HEK293 (cell line): ENCODE results near the gene PCLAF.

Experiments
- CTCF ChIA-PET: fragments of 350-600 bp; formaldehyde crosslinking; extraction: SDS; loops from one replicate; lab custom pipeline; 2021; ENCODE audit warnings: antibody characterized with exemption; lab: Yijun Ruan, JAX
- POLR2A ChIA-PET: fragments of 300-600 bp; formaldehyde crosslinking; extraction: SDS; loops from one replicate; lab custom pipeline; 2020; ENCODE audit warnings: antibody characterized with exemption, inconsistent platforms; lab: Yijun Ruan, JAX
- H3K27ac ChIP-seq: fragments of 200-500 bp; sonication (Bioruptor generic); 2 replicates; pipeline ENCODE4 v1.5.1; 2014; ENCODE audit warnings: low read depth, low read length, control low read depth, inconsistent platforms; ENCODE audit errors: extremely low read depth
- H3K36me3 ChIP-seq, 2 experiments: fragments of 200-500 bp in 1 of 2; sonication (Bioruptor generic) in 1 of 2; 1 replicate in 1 of 2; 2 replicates in 1 of 2; pipeline ENCODE4 v1.5.1; 2014 to 2017; ENCODE audit warnings: inconsistent platforms in 2 of 2, low read length in 2 of 2; ENCODE audit not compliant: control insufficient read depth in 2 of 2, insufficient read depth in 1 of 2
- H3K4me1 ChIP-seq: fragments of 200-500 bp; sonication (Bioruptor generic); 2 replicates; pipeline ENCODE4 v1.5.1; 2014; ENCODE audit warnings: mild to moderate bottlenecking, low read length, inconsistent platforms; ENCODE audit not compliant: control insufficient read depth, insufficient read depth
- H3K4me3 ChIP-seq: 2 replicates; pipeline ENCODE4 v1.5.1; 2011; ENCODE audit warnings: low read depth, mild to moderate bottlenecking, control low read depth, low read length, moderate library complexity
- H3K9me3 ChIP-seq: fragments of 200-500 bp; sonication (Bioruptor generic); 2 replicates; pipeline ENCODE4 v1.5.1; 2014; ENCODE audit warnings: low read depth, low read length, inconsistent platforms; ENCODE audit not compliant: control insufficient read depth, insufficient read depth
- ATF2 ChIP-seq: fragments of 450-650 bp; formaldehyde crosslinking; IDR thresholded peaks from 2 replicates; pipeline ENCODE4 v1.5.1; 2016; ENCODE audit warnings: missing biosample characterization, missing genetic modification characterization, low read depth
- HOXA7 ChIP-seq: sonication (generic); formaldehyde crosslinking; IDR thresholded peaks from 2 replicates; pipeline ENCODE4 v1.8.1; 2022; ENCODE audit warnings: missing genetic modification reagents, borderline replicate concordance
- KLF1 ChIP-seq: fragments of 450-650 bp; formaldehyde crosslinking; IDR thresholded peaks from 2 replicates; pipeline ENCODE4 v1.5.1; 2016; ENCODE audit warnings: missing biosample characterization, missing genetic modification characterization
- KLF10 ChIP-seq: fragments of 450-650 bp; IDR thresholded peaks from 2 replicates; pipeline ENCODE4 v1.5.1; 2018; ENCODE audit warnings: missing biosample characterization, mild to moderate bottlenecking, missing genetic modification characterization
- PATZ1 ChIP-seq: fragments of 450-650 bp; formaldehyde crosslinking; IDR thresholded peaks from 2 replicates; pipeline ENCODE4 v1.5.1; 2016; ENCODE audit warnings: missing biosample characterization, missing genetic modification characterization
- REST ChIP-seq: fragments of 450-650 bp; formaldehyde crosslinking; IDR thresholded peaks from 2 replicates; pipeline ENCODE4 v1.5.1; 2016; ENCODE audit warnings: missing biosample characterization, missing genetic modification characterization
- SALL2 ChIP-seq: fragments of 450-650 bp; formaldehyde crosslinking; IDR thresholded peaks from 2 replicates; pipeline ENCODE4 v1.5.0; 2017; ENCODE audit warnings: missing biosample characterization, mild to moderate bottlenecking, missing genetic modification characterization, borderline replicate concordance
- SP3 ChIP-seq: fragments of 450-650 bp; formaldehyde crosslinking; IDR thresholded peaks from 2 replicates; pipeline ENCODE4 v1.5.1; 2016; ENCODE audit warnings: missing biosample characterization, missing genetic modification characterization
- YY2 ChIP-seq: fragments of 450-650 bp; formaldehyde crosslinking; IDR thresholded peaks from 2 replicates; pipeline ENCODE4 v1.5.1; 2016; ENCODE audit warnings: missing biosample characterization, missing genetic modification characterization
- ZBTB8A ChIP-seq: fragments of 450-650 bp; formaldehyde crosslinking; IDR thresholded peaks from 2 replicates; pipeline ENCODE4 v1.5.1; 2016; ENCODE audit warnings: missing biosample characterization, missing genetic modification characterization
- ZIC2 ChIP-seq: fragments of 450-650 bp; formaldehyde crosslinking; IDR thresholded peaks from 2 replicates; pipeline ENCODE4 v1.5.1; 2016; ENCODE audit warnings: missing biosample characterization, missing genetic modification characterization
- ZNF221 ChIP-seq: fragments of 450-650 bp; formaldehyde crosslinking; IDR thresholded peaks from 2 replicates; pipeline ENCODE4 v1.5.1; 2017; ENCODE audit warnings: missing biosample characterization, missing genetic modification characterization, borderline replicate concordance
- ZNF223 ChIP-seq: fragments of 450-650 bp; formaldehyde crosslinking; IDR thresholded peaks from 2 replicates; pipeline ENCODE4 v1.5.1; 2016; ENCODE audit warnings: missing biosample characterization, missing genetic modification characterization
- ZNF280D ChIP-seq: fragments of 450-650 bp; formaldehyde crosslinking; IDR thresholded peaks from 2 replicates; pipeline ENCODE4 v1.5.1; 2016; ENCODE audit warnings: missing biosample characterization, missing genetic modification characterization
- ZNF335 ChIP-seq: fragments of 450-650 bp; formaldehyde crosslinking; conservative IDR thresholded peaks from 2 replicates; pipeline ENCODE4 v1.5.1; 2016; ENCODE audit warnings: missing biosample characterization, missing genetic modification characterization
- ZNF37A ChIP-seq: fragments of 450-650 bp; IDR thresholded peaks from 2 replicates; pipeline ENCODE4 v1.5.1; 2018; ENCODE audit warnings: missing biosample characterization, missing genetic modification characterization
- ZNF585B ChIP-seq: fragments of 450-650 bp; formaldehyde crosslinking; IDR thresholded peaks from 2 replicates; pipeline ENCODE4 v1.5.1; 2016; ENCODE audit warnings: missing biosample characterization, missing genetic modification characterization
- ZNF76 ChIP-seq: fragments of 450-650 bp; formaldehyde crosslinking; IDR thresholded peaks from 2 replicates; pipeline ENCODE4; 2016; ENCODE audit warnings: low read depth, missing biosample characterization, missing genetic modification characterization, borderline replicate concordance
- ZNF777 ChIP-seq: fragments of 450-650 bp; formaldehyde crosslinking; IDR thresholded peaks from 2 replicates; pipeline ENCODE4 v1.5.1; 2017; ENCODE audit warnings: missing biosample characterization, missing genetic modification characterization, borderline replicate concordance
- TF ChIP-seq, protein P1 (sequence below): fragments of 450-650 bp; formaldehyde crosslinking; IDR thresholded peaks from 2 replicates; pipeline ENCODE4 v1.5.1; 2016; ENCODE audit warnings: missing biosample characterization, missing genetic modification characterization
- TF ChIP-seq, protein P2 (sequence below): fragments of 450-650 bp; formaldehyde crosslinking; IDR thresholded peaks from 2 replicates; pipeline ENCODE4 v1.5.1; 2017; ENCODE audit warnings: missing biosample characterization, missing genetic modification characterization

PCLAF gene

DNA sequence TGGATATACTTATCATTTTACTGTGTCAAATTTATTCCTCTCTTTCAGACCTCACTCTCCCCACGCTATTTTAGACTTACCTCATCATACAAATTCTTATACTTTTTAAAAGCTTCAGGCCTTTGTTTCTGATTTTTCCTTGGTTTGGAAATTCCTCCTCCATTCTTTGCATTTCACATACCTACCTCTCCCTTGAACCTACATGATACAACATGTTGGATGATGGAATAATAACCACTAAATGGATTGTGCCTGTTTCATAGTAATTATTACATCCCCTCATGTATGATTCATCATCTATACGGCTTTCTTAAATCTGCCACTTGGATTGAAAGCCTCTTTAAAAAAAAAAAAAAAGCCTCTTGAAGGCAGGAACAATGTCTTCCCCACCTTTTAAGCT is 31.0 kb upstream of the PCLAF start (continued):
- no peak for TF ChIP-seq KLF10 (tag by site-specific recombination)
- no peak for TF ChIP-seq ZNF223 (tag by site-specific recombination)
- TF ChIP-seq, protein P1, sequence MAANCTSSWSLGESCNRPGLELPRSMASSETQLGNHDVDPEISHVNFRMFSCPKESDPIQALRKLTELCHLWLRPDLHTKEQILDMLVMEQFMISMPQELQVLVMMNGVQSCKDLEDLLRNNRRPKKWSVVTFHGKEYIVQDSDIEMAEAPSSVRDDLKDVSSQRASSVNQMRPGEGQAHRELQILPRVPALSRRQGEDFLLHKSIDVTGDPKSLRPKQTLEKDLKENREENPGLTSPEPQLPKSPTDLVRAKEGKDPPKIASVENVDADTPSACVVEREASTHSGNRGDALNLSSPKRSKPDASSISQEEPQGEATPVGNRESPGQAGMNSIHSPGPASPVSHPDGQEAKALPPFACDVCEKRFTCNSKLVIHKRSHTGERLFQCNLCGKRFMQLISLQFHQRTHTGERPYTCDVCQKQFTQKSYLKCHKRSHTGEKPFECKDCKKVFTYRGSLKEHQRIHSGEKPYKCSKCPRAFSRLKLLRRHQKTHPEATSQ (tag by site-specific recombination), result no peak
- TF ChIP-seq ZNF335, result no peak
- TF ChIP-seq ZNF777 (tag by site-specific recombination), result no peak

DNA sequence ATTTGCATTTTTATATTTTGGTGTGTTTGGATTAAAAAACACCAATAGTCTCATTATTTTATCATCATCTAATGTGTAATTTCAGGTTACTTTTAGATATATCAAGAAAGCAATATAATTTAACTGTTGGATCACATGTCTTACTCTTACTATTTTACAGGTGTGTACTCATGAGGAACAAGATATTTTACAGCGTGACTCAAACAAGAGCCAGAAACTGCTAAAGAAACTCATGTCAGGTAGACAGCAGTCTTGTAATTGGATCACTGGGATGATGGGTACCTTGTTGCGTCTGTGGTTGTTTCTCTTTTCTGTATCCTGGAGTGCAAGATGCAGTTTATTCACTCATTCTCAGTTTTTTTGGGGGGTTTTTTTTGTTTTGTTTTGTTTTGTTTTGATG is 19.3 kb upstream of the PCLAF start:
- H3K36me3 ChIP-seq, result peaks cover 22 to 49% of the 10 kb centered on the region in 2 experiments
- TF ChIP-seq ZNF223 (tag by site-specific recombination), result no peak
- no peak for TF ChIP-seq SP3 (tag by site-specific recombination)
- no peak for TF ChIP-seq PATZ1 (tag by site-specific recombination)
- TF ChIP-seq ATF2 (tag by site-specific recombination), result no peak
- TF ChIP-seq, all 188 proteins: peak for 0
- no peaks in the 10 kb centered on the region for H3K9me3 ChIP-seq
- no peak overlapping the region for H3K27ac ChIP-seq
- no peaks in the 10 kb centered on the region for H3K4me1 ChIP-seq
- H3K4me3 ChIP-seq, result no peak overlapping the region
- POLR2A ChIA-PET, result no interaction called here
- CTCF ChIA-PET, result no interaction called here

GRCh38 chr15:64398575-64398974 is 17.3 kb upstream of the PCLAF start:
- Histone ChIP-seq H3K4me3 (no peak overlapping the region), H3K36me3 (peaks cover 24 to 58% of the 10 kb centered on the region in 2 experiments), H3K27ac (no peak overlapping the region), H3K9me3 (no peaks in the 10 kb centered on the region), H3K4me1 (no peaks in the 10 kb centered on the region)
- ChIA-PET CTCF (no interaction called here), POLR2A (no interaction called here)
- TF ChIP-seq ZBTB8A (no peak), ZNF76 (tag by site-specific recombination) (no peak), ZIC2 (no peak), ZNF280D (tag by site-specific recombination) (no peak), SALL2 (no peak), ZNF221 (tag by site-specific recombination) (no peak), KLF1 (tag by site-specific recombination) (no peak), ZNF585B (tag by site-specific recombination) (no peak), ZNF37A (no peak), YY2 (tag by site-specific recombination) (no peak), HOXA7 (CRISPR knock-in tag) (no peak), REST (tag by site-specific recombination) (no peak)
- TF ChIP-seq, protein P2, sequence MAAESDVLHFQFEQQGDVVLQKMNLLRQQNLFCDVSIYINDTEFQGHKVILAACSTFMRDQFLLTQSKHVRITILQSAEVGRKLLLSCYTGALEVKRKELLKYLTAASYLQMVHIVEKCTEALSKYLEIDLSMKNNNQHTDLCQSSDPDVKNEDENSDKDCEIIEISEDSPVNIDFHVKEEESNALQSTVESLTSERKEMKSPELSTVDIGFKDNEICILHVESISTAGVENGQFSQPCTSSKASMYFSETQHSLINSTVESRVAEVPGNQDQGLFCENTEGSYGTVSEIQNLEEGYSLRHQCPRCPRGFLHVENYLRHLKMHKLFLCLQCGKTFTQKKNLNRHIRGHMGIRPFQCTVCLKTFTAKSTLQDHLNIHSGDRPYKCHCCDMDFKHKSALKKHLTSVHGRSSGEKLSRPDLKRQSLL (tag by site-specific recombination), result no peak
